T-helper 9 cell (primary cell): Measurements from ENCODE around the gene PDIA2.
"Not testable (repeated sequence)": the region's sequence is repeated elsewhere in the genome, so short reads cannot be mapped to it uniquely, and the experiment has no call there.

Experiments used
- DNase-seq: peaks from one replicate; pipeline ENCODE4 v3.0.0-alpha.2; 2020

Gene PDIA2

GRCh38 chr16:301950-302349 is 19.0 kb downstream of the PDIA2 start:
- no peak for DNase-seq

GRCh38 chr16:303760-304505 is 21.0 kb downstream of the PDIA2 start:
- DNase-seq, result no peak

- DNase-seq, result no peak
Observed at GRCh38 chr16:305916-306626, 23.1 kb downstream of the PDIA2 start.

- no peak for DNase-seq
Observed at GRCh38 chr16:306911-307370, 24.0 kb downstream of the PDIA2 start.

- DNase-seq, result no peak
Observed at GRCh38 chr16:307691-308312, 24.8 kb downstream of the PDIA2 start.

GRCh38 chr16:309476-309875 is 26.5 kb downstream of the PDIA2 start:
- no peak for DNase-seq

GRCh38 chr16:311725-312124 is 28.8 kb downstream of the PDIA2 start:
- DNase-seq, result no peak

- no peak for DNase-seq
Observed at GRCh38 chr16:314351-314750, 31.4 kb downstream of the PDIA2 start.

GRCh38 chr16:314795-315299 is 31.9 kb downstream of the PDIA2 start:
- no peak for DNase-seq

- DNase-seq, result no peak
Observed at GRCh38 chr16:316741-317464, 33.9 kb downstream of the PDIA2 start.

GRCh38 chr16:317583-317982 is 34.6 kb downstream of the PDIA2 start:
- DNase-seq, result no peak

- no peak for DNase-seq
Observed at GRCh38 chr16:318628-319027, 35.7 kb downstream of the PDIA2 start.

GRCh38 chr16:320206-320605 is 37.2 kb downstream of the PDIA2 start:
- DNase-seq, result no peak

GRCh38 chr16:321532-321931 is 38.6 kb downstream of the PDIA2 start:
- no peak for DNase-seq

GRCh38 chr16:322476-323143 is 39.6 kb downstream of the PDIA2 start:
- no peak for DNase-seq

GRCh38 chr16:324201-324450 is 41.2 kb downstream of the PDIA2 start:
- no peak for DNase-seq

- DNase-seq, result peak; percentile 75
Observed at GRCh38 chr16:324451-325334, 41.7 kb downstream of the PDIA2 start.

- no peak for DNase-seq
Observed at GRCh38 chr16:325375-326145, 42.6 kb downstream of the PDIA2 start.

GRCh38 chr16:330741-331140 is 47.8 kb downstream of the PDIA2 start:
- DNase-seq, result no peak

- not testable (repeated sequence) for DNase-seq
Observed at GRCh38 chr16:331181-331814, 48.3 kb downstream of the PDIA2 start.
